Measurements from ENCODE around the gene CCT7.

- TF ChIP-seq JUND (IDR thresholded peaks at IDR 0.05): no peak
- no peak for TF ChIP-seq RXRA (IDR thresholded peaks at IDR 0.05; ENCODE audit: borderline replicate concordance, low read depth)
- TF ChIP-seq, protein P1, sequence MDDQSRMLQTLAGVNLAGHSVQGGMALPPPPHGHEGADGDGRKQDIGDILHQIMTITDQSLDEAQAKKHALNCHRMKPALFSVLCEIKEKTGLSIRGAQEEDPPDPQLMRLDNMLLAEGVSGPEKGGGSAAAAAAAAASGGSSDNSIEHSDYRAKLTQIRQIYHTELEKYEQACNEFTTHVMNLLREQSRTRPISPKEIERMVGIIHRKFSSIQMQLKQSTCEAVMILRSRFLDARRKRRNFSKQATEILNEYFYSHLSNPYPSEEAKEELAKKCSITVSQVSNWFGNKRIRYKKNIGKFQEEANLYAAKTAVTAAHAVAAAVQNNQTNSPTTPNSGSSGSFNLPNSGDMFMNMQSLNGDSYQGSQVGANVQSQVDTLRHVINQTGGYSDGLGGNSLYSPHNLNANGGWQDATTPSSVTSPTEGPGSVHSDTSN (IDR thresholded peaks at IDR 0.05): peak; percentile 98
- TF ChIP-seq CTCF (IDR thresholded peaks at IDR 0.05): no peak
- no peak for TF ChIP-seq TCF12 (IDR thresholded peaks at IDR 0.05)
- TF ChIP-seq, protein P2, sequence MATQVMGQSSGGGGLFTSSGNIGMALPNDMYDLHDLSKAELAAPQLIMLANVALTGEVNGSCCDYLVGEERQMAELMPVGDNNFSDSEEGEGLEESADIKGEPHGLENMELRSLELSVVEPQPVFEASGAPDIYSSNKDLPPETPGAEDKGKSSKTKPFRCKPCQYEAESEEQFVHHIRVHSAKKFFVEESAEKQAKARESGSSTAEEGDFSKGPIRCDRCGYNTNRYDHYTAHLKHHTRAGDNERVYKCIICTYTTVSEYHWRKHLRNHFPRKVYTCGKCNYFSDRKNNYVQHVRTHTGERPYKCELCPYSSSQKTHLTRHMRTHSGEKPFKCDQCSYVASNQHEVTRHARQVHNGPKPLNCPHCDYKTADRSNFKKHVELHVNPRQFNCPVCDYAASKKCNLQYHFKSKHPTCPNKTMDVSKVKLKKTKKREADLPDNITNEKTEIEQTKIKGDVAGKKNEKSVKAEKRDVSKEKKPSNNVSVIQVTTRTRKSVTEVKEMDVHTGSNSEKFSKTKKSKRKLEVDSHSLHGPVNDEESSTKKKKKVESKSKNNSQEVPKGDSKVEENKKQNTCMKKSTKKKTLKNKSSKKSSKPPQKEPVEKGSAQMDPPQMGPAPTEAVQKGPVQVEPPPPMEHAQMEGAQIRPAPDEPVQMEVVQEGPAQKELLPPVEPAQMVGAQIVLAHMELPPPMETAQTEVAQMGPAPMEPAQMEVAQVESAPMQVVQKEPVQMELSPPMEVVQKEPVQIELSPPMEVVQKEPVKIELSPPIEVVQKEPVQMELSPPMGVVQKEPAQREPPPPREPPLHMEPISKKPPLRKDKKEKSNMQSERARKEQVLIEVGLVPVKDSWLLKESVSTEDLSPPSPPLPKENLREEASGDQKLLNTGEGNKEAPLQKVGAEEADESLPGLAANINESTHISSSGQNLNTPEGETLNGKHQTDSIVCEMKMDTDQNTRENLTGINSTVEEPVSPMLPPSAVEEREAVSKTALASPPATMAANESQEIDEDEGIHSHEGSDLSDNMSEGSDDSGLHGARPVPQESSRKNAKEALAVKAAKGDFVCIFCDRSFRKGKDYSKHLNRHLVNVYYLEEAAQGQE (IDR thresholded peaks at IDR 0.05; ENCODE audit: low read depth, low read length): no peak
Measured at GRCh38 chr2:73233154-73233931, 765 bp upstream of the CCT7 start, which contains the start of gene PRADC1.
